ENCODE measurements around the gene PRKAR1B. TPM values are rescaled to one million over a fixed set of nuclear protein-coding genes. Genes with fewer than 3 reads are reported as not detected.

Gene PRKAR1B
- total RNA-seq, 1 donor from 2014 or later, result 80.7 TPM

- DNase-seq (ENCODE audit: low spot score in 2 of 2) (no peak), FAIRE-seq (no peak)
Measured at GRCh38 chr7:582081-582835, 144.8 kb downstream of the PRKAR1B start.

GRCh38 chr7:578386-578785 is 148.7 kb downstream of the PRKAR1B start:
- no peak for FAIRE-seq

GRCh38 chr7:577741-578370 is 149.2 kb downstream of the PRKAR1B start:
- DNase-seq (ENCODE audit: low spot score in 2 of 2) (no peak), FAIRE-seq (no peak)

More at GRCh38 chr7:578386-578785, 148.7 kb downstream of the PRKAR1B start:
- DNase-seq (ENCODE audit: low spot score in 2 of 2), result no peak

GRCh38 chr7:577278-577665 is 149.8 kb downstream of the PRKAR1B start:
- FAIRE-seq, result no peak

GRCh38 chr7:576524-577277 is 150.4 kb downstream of the PRKAR1B start:
- no peak for DNase-seq (ENCODE audit: low spot score in 2 of 2)
- FAIRE-seq, result no peak

More at GRCh38 chr7:577278-577665, 149.8 kb downstream of the PRKAR1B start:
- no peak for DNase-seq (ENCODE audit: low spot score in 2 of 2)

GRCh38 chr7:575425-576366 is 151.4 kb downstream of the PRKAR1B start:
- no peak for FAIRE-seq
- DNase-seq (ENCODE audit: low spot score in 2 of 2), result peak in 1 of 2 donors; percentile 57

GRCh38 chr7:574661-575395 is 152.3 kb downstream of the PRKAR1B start:
- DNase-seq (ENCODE audit: low spot score in 2 of 2) (no peak), FAIRE-seq (no peak)

GRCh38 chr7:573933-574381 is 153.1 kb downstream of the PRKAR1B start:
- no peak for DNase-seq (ENCODE audit: low spot score in 2 of 2)
- FAIRE-seq, result no peak

GRCh38 chr7:573269-573932 is 153.7 kb downstream of the PRKAR1B start:
- DNase-seq (ENCODE audit: low spot score in 2 of 2), result no peak
- FAIRE-seq, result no peak

GRCh38 chr7:572416-573268 is 154.4 kb downstream of the PRKAR1B start:
- FAIRE-seq, result no peak

GRCh38 chr7:571718-572415 is 155.2 kb downstream of the PRKAR1B start:
- FAIRE-seq, result no peak

More at GRCh38 chr7:572416-573268, 154.4 kb downstream of the PRKAR1B start:
- no peak for DNase-seq (ENCODE audit: low spot score in 2 of 2)

GRCh38 chr7:571096-571717 is 155.9 kb downstream of the PRKAR1B start:
- FAIRE-seq, result no peak
- no peak for DNase-seq (ENCODE audit: low spot score in 2 of 2)

More at GRCh38 chr7:571718-572415, 155.2 kb downstream of the PRKAR1B start:
- no peak for DNase-seq (ENCODE audit: low spot score in 2 of 2)

GRCh38 chr7:570801-571070 is 156.3 kb downstream of the PRKAR1B start:
- no peak for FAIRE-seq
- no peak for DNase-seq (ENCODE audit: low spot score in 2 of 2)

GRCh38 chr7:569996-570800 is 156.9 kb downstream of the PRKAR1B start:
- DNase-seq (ENCODE audit: low spot score in 2 of 2), result no peak

GRCh38 chr7:569071-569855 is 157.8 kb downstream of the PRKAR1B start:
- no peak for DNase-seq (ENCODE audit: low spot score in 2 of 2)
- no peak for FAIRE-seq

More at GRCh38 chr7:569996-570800, 156.9 kb downstream of the PRKAR1B start:
- FAIRE-seq, result no peak
